Nephron (organoid): Measurements from ENCODE around the gene MLLT6.

Experiments
- H3K27ac Mint-ChIP-seq, 3 experiments: 2 replicates each; pipeline ENCODE4 v1.8.0; 2020; ENCODE audit warnings: mixed read lengths in 3 of 3, mild to moderate bottlenecking in 2 of 3, moderate library complexity in 1 of 3
- H3K27me3 Mint-ChIP-seq: 2 replicates; pipeline ENCODE4 v1.8.0; 2021; ENCODE audit warnings: low read depth, mild to moderate bottlenecking, moderate library complexity, mixed read lengths
- H3K36me3 Mint-ChIP-seq: 2 replicates; pipeline ENCODE4 v1.8.0; 2020; ENCODE audit warnings: low read depth, mixed read lengths
- H3K4me1 Mint-ChIP-seq: 2 replicates; pipeline ENCODE4 v1.8.0; 2020; ENCODE audit warnings: mixed read lengths
- H3K4me3 Mint-ChIP-seq, 3 experiments: 2 replicates each; pipeline ENCODE4 v1.8.0; 2020; ENCODE audit warnings: mild to moderate bottlenecking in 3 of 3, mixed read lengths in 3 of 3, moderate library complexity in 2 of 3
- H3K9me3 Mint-ChIP-seq: 2 replicates; pipeline ENCODE4 v1.8.0; 2020; ENCODE audit warnings: mixed read lengths
- CTCF ChIP-seq, 3 experiments: fragments of 200-600 bp; sonication (generic); IDR thresholded peaks; one replicate each; pipeline ENCODE4 v1.5.0; 2021; ENCODE audit warnings: antibody characterized with exemption in 3 of 3; ENCODE audit not compliant: unreplicated experiment in 3 of 3

MLLT6 gene

GRCh38 chr17:38713456-38714075 is 8.5 kb downstream of the MLLT6 start:
- Mint-ChIP-seq H3K27ac (peak overlapping the region in 1 of 3 experiments; percentile 49), H3K4me1 (peaks cover 44% of the 10 kb centered on the region), H3K9me3 (no peaks in the 10 kb centered on the region), H3K27me3 (peaks cover 4% of the 10 kb centered on the region), H3K36me3 (peaks cover 45% of the 10 kb centered on the region), H3K4me3 (no peak overlapping the region)
- TF ChIP-seq CTCF (IDR thresholded peaks at IDR 0.05; ENCODE audit: unreplicated experiment in 3 of 3): no peak

GRCh38 chr17:38715216-38715943 is 10.3 kb downstream of the MLLT6 start:
- H3K36me3 Mint-ChIP-seq: peaks cover 42% of the 10 kb centered on the region
- no peak overlapping the region for H3K4me3 Mint-ChIP-seq
- peak overlapping the region in 1 of 3 experiments; percentile 33 for H3K27ac Mint-ChIP-seq
- TF ChIP-seq CTCF (IDR thresholded peaks at IDR 0.05; ENCODE audit: unreplicated experiment in 3 of 3): no peak
- peaks cover under 1% of the 10 kb centered on the region for H3K27me3 Mint-ChIP-seq
- H3K9me3 Mint-ChIP-seq: no peaks in the 10 kb centered on the region
- H3K4me1 Mint-ChIP-seq: peaks cover 33% of the 10 kb centered on the region

DNA sequence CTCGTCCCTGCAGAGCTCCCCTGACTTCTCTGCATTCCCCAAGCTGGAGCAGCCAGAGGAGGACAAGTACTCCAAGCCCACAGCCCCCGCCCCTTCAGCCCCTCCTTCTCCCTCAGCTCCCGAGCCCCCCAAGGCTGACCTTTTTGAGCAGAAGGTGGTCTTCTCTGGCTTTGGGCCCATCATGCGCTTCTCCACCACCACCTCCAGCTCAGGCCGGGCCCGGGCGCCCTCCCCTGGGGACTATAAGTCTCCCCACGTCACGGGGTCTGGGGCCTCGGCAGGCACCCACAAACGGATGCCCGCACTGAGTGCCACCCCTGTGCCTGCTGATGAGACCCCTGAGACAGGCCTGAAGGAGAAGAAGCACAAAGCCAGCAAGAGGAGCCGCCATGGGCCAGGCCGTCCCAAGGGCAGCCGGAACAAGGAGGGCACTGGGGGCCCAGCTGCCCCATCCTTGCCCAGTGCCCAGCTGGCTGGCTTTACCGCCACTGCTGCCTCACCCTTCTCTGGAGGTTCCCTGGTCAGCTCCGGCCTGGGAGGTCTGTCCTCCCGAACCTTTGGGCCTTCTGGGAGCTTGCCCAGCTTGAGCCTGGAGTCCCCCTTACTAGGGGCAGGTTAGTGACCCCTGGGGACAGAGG is 11.4 kb downstream of the MLLT6 start:
- TF ChIP-seq CTCF (IDR thresholded peaks at IDR 0.05; ENCODE audit: unreplicated experiment in 3 of 3): no peak
- H3K9me3 Mint-ChIP-seq: no peaks in the 10 kb centered on the region
- H3K4me3 Mint-ChIP-seq: no peak overlapping the region
- peaks cover 47% of the 10 kb centered on the region for H3K36me3 Mint-ChIP-seq
- peaks cover 32% of the 10 kb centered on the region for H3K4me1 Mint-ChIP-seq
- no peak overlapping the region for H3K27ac Mint-ChIP-seq
- H3K27me3 Mint-ChIP-seq: no peaks in the 10 kb centered on the region

DNA sequence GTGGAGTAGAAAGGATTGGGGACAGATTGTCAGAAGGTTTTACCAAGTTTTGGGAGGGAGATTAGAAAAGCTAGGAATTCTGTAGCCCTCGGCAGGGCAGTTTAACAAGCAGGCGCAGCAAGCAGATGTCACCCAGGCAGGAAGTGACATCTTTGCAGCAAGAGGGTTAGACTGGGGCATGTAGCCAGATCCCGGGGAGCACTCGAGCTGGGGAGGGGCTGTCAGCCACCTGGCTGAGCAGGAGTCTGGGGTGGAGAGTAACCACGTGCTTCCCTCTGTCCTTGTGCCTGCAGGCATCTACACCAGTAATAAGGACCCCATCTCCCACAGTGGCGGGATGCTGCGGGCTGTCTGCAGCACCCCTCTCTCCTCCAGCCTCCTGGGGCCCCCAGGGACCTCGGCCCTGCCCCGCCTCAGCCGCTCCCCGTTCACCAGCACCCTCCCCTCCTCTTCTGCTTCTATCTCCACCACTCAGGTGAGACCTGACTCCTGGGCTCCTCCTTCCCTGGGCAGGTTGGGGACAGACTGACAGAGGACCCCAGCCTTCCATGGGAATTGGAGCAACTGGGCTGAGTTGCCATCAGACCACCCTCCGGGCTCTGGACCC is 12.2 kb downstream of the MLLT6 start:
- peaks cover 45% of the 10 kb centered on the region for H3K36me3 Mint-ChIP-seq
- H3K27me3 Mint-ChIP-seq: no peaks in the 10 kb centered on the region
- H3K4me1 Mint-ChIP-seq: peaks cover 28% of the 10 kb centered on the region
- H3K9me3 Mint-ChIP-seq: no peaks in the 10 kb centered on the region
- H3K4me3 Mint-ChIP-seq: no peak overlapping the region
- H3K27ac Mint-ChIP-seq: no peak overlapping the region
- no peak for TF ChIP-seq CTCF (IDR thresholded peaks at IDR 0.05; ENCODE audit: unreplicated experiment in 3 of 3)

GRCh38 chr17:38719289-38719942 is 14.3 kb downstream of the MLLT6 start:
- Mint-ChIP-seq H3K9me3 (no peaks in the 10 kb centered on the region), H3K4me1 (peaks cover 29% of the 10 kb centered on the region), H3K4me3 (peak overlapping the region; percentile 46 to 75 (median 59)), H3K27me3 (no peaks in the 10 kb centered on the region), H3K36me3 (peaks cover 52% of the 10 kb centered on the region), H3K27ac (peak overlapping the region; percentile 58 to 81 (median 62))
- TF ChIP-seq CTCF (IDR thresholded peaks at IDR 0.05; ENCODE audit: unreplicated experiment in 3 of 3): no peak
